PC-3 (cell line): ENCODE results near the gene EGLN1. TPM values are rescaled to one million over a fixed set of nuclear protein-coding genes. Genes with fewer than 3 reads are reported as not detected.

Source experiments
- ATAC-seq: fragments of 200-7000 bp; cut with Tn5 transposase; 2 replicates; pipeline ENCODE4 v1.9.1; 2020; ENCODE audit warnings: mild to moderate bottlenecking, moderate library complexity
- BruUV-seq: library from RNA; stranded (reverse); fragments of 400-500 nt; replicated peaks from 2 replicates; lab custom pipeline; 2021; lab: Mats Ljungman, UMichigan
- CTCF ChIA-PET: fragments of 300-600 bp; sonication (Branson Sonifier 250); formaldehyde crosslinking; loops from one replicate; lab custom pipeline; 2022; ENCODE audit warnings: antibody characterized with exemption; lab: Charles Lee
- POLR2A ChIA-PET: fragments of 300-600 bp; sonication (Branson Sonifier 250); formaldehyde crosslinking; loops from one replicate; lab custom pipeline; 2022; ENCODE audit warnings: antibody characterized with exemption; ENCODE audit not compliant: unreplicated experiment; lab: Charles Lee
- DNase-seq: peaks from one replicate; pipeline ENCODE4 v3.0.0-alpha.2; 2015
- H2AFZ ChIP-seq: fragments of 300-600 bp; sonication (generic); 2 replicates; pipeline ENCODE4 v1.6.0; 2016; ENCODE audit warnings: antibody characterized with exemption, low read length
- H3F3A ChIP-seq: fragments of 300-600 bp; sonication (generic); one replicate; pipeline ENCODE4 v1.6.0; 2017; ENCODE audit warnings: antibody characterized with exemption, low read length, control low read depth, mild to moderate bottlenecking; ENCODE audit not compliant: unreplicated experiment
- H3K27ac ChIP-seq: fragments of 300-600 bp; sonication (generic); 2 replicates; pipeline ENCODE4 v1.5.1; 2016; ENCODE audit warnings: mild to moderate bottlenecking, low read length
- H3K27me3 ChIP-seq: fragments of 300-600 bp; sonication (generic); 2 replicates; pipeline ENCODE4 v1.6.1; 2016; ENCODE audit warnings: low read length, mixed read lengths
- H3K36me3 ChIP-seq: fragments of 300-600 bp; sonication (generic); 2 replicates; pipeline ENCODE4 v1.6.1; 2016; ENCODE audit warnings: low read depth, mixed run types, low read length, mixed read lengths
- H3K4me1 ChIP-seq: fragments of 300-600 bp; sonication (generic); 2 replicates; pipeline ENCODE4 v1.5.1; 2016; ENCODE audit warnings: low read length; ENCODE audit not compliant: insufficient read depth
- H3K4me2 ChIP-seq: fragments of 300-600 bp; sonication (generic); 2 replicates; pipeline ENCODE4 v1.6.0; 2016; ENCODE audit warnings: low read length
- H3K4me3 ChIP-seq: fragments of 300-600 bp; sonication (generic); 2 replicates; pipeline ENCODE4 v1.5.1; 2016; ENCODE audit warnings: mild to moderate bottlenecking, low read length, mixed read lengths
- H3K79me2 ChIP-seq: fragments of 300-600 bp; sonication (generic); 2 replicates; pipeline ENCODE4 v1.6.1; 2017; ENCODE audit warnings: low read length, mixed read lengths
- H3K9ac ChIP-seq: fragments of 300-600 bp; sonication (generic); 2 replicates; pipeline ENCODE4 v1.6.0; 2016; ENCODE audit warnings: mild to moderate bottlenecking, low read length
- H3K9me2 ChIP-seq: fragments of 300-600 bp; sonication (generic); replicated peaks from 2 replicates; pipeline ENCODE4 v1.6.1; 2016; ENCODE audit warnings: mixed run types, low read length, mixed read lengths
- H3K9me3 ChIP-seq: fragments of 300-600 bp; sonication (generic); 2 replicates; pipeline ENCODE4 v1.6.1; 2016; ENCODE audit warnings: low read length, mixed read lengths
- H4K20me1 ChIP-seq: fragments of 300-600 bp; sonication (generic); 2 replicates; pipeline ENCODE4 v1.6.1; 2016; ENCODE audit warnings: low read length, mixed read lengths
- EZH2 ChIP-seq: fragments of 300-600 bp; sonication (generic); IDR thresholded peaks from one replicate; pipeline ENCODE4 v1.6.1; 2017; ENCODE audit warnings: antibody characterized with exemption, mild to moderate bottlenecking, low read length; ENCODE audit not compliant: unreplicated experiment
- EZH2phosphoT487 ChIP-seq: fragments of 300-600 bp; sonication (generic); IDR thresholded peaks from 2 replicates; pipeline ENCODE4 v1.6.1; 2018; ENCODE audit warnings: mild to moderate bottlenecking, antibody characterized with exemption, low read length, borderline replicate concordance
- intact Hi-C: fragments of 100-400 bp; cut with micrococcal nuclease; formaldehyde crosslinking; loops from 2 replicates; pipeline ENCODE4 v1.9.0; 2023
- total RNA-seq: library from RNA; depleted of rRNA; stranded (reverse); fragments of >200 nt; gene quantifications from 2 replicates; pipeline ENCODE4 v1.2.3, GENCODE V29; 2014
- TF ChIP-seq, protein P1 (sequence below): fragments of 300-600 bp; sonication (generic); conservative IDR thresholded peaks from 2 replicates; pipeline ENCODE4 v1.5.1; 2017; ENCODE audit warnings: antibody characterized with exemption, low read depth, mild to moderate bottlenecking, low read length

The EGLN1 gene
- total RNA-seq, 1 experiment from 2014 or later, result 37.0 TPM

GRCh38 chr1:231359113-231359512, 63.0 kb downstream of the EGLN1 start:
- Histone ChIP-seq H3F3A (no peaks in the 10 kb centered on the region), H3K4me3 (no peak overlapping the region), H3K9me2 (no peaks in the 10 kb centered on the region), H3K9me3 (no peaks in the 10 kb centered on the region), H3K27me3 (no peaks in the 10 kb centered on the region), H3K4me2 (no peak overlapping the region), H3K4me1 (no peaks in the 10 kb centered on the region), H3K9ac (no peak overlapping the region), H2AFZ (no peak overlapping the region), H4K20me1 (no peaks in the 10 kb centered on the region; the same call in 1 of the 2 replicates), H3K36me3 (peaks cover 5% of the 10 kb centered on the region; the same call in 1 of the 2 replicates), H3K79me2 (no peaks in the 10 kb centered on the region), H3K27ac (no peak overlapping the region)
- CTCF ChIA-PET, result no interaction called here
- no TSS peak for BruUV-seq
- POLR2A ChIA-PET, result no interaction called here
- DNase-seq (peak; percentile 46), ATAC-seq (no peak)
- TF ChIP-seq, protein P1, sequence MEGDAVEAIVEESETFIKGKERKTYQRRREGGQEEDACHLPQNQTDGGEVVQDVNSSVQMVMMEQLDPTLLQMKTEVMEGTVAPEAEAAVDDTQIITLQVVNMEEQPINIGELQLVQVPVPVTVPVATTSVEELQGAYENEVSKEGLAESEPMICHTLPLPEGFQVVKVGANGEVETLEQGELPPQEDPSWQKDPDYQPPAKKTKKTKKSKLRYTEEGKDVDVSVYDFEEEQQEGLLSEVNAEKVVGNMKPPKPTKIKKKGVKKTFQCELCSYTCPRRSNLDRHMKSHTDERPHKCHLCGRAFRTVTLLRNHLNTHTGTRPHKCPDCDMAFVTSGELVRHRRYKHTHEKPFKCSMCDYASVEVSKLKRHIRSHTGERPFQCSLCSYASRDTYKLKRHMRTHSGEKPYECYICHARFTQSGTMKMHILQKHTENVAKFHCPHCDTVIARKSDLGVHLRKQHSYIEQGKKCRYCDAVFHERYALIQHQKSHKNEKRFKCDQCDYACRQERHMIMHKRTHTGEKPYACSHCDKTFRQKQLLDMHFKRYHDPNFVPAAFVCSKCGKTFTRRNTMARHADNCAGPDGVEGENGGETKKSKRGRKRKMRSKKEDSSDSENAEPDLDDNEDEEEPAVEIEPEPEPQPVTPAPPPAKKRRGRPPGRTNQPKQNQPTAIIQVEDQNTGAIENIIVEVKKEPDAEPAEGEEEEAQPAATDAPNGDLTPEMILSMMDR, result no peak
- no peak for TF ChIP-seq EZH2
- TF ChIP-seq EZH2phosphoT487, result no peak
- intact Hi-C loops, result loop anchor here (2.0 kb wide), 1 partner anchor 60 kb away; no protein-coding TSS in a partner anchor

DNA sequence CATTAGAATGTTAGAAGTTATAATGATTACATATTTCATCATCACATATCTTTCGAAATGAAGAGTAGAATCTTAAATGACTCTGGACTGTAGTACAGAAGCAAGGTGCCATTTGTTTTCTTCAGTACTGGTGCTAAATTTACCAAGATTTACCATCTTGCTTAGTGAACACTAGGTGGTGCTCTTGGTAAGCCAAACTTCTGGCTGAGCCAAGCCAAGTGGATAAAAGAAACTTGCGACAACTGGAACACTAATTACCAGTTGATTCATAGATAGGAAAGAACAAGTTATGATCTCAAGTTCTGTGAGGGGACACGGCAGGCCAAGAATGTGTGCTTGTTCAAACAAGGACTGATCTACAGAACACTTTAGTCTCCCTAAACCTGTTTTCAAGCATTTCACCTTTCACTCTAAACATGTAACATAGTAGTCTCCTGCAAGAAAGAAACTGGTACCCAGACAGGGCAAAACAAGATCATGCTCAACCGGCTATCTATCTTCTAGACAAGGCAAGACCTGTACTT, 64.2 kb downstream of the EGLN1 start:
- Histone ChIP-seq H3K27me3 (no peaks in the 10 kb centered on the region), H3K4me3 (no peak overlapping the region), H3K9ac (no peak overlapping the region), H3K9me2 (no peaks in the 10 kb centered on the region), H3K27ac (no peak overlapping the region), H2AFZ (no peak overlapping the region), H3F3A (no peaks in the 10 kb centered on the region), H3K4me1 (no peaks in the 10 kb centered on the region), H3K36me3 (peaks cover 12% of the 10 kb centered on the region), H3K79me2 (no peaks in the 10 kb centered on the region), H3K9me3 (no peaks in the 10 kb centered on the region), H3K4me2 (no peak overlapping the region), H4K20me1 (no peaks in the 10 kb centered on the region; the same call in 1 of the 2 replicates)
- ChIA-PET POLR2A (no interaction called here), CTCF (interaction anchor here (0.8 kb wide), 1 partner anchor 226 kb away, joined by 5 read pairs; no protein-coding TSS in a partner anchor)
- peak; percentile 91 for ATAC-seq
- intact Hi-C loops, result loop anchor here (1.0 to 2.0 kb wide), 6 partner anchors 61 to 246 kb away; no protein-coding TSS in a partner anchor
- no TSS peak for BruUV-seq
- peak; percentile 79 for DNase-seq
- TF ChIP-seq, protein P1, result peak; percentile 96
- TF ChIP-seq EZH2 (no peak), EZH2phosphoT487 (no peak)

- H3K4me3 ChIP-seq, result no peak overlapping the region
- intact Hi-C loops, result loop anchor here (1.0 kb wide), 1 partner anchor 233 kb away; no protein-coding TSS in a partner anchor
Measured at GRCh38 chr1:231357187-231357772, 64.8 kb downstream of the EGLN1 start.

More at GRCh38 chr1:231357187-231357772, 64.8 kb downstream of the EGLN1 start:
- no peaks in the 10 kb centered on the region for H3F3A ChIP-seq
- no peak overlapping the region for H2AFZ ChIP-seq
- BruUV-seq, result no TSS peak
- DNase-seq, result no peak
- H3K9me3 ChIP-seq, result no peaks in the 10 kb centered on the region
- no peaks in the 10 kb centered on the region; the same call in 1 of the 2 replicates for H4K20me1 ChIP-seq
- no peak for ATAC-seq
- TF ChIP-seq EZH2phosphoT487 (no peak), EZH2 (no peak)
- TF ChIP-seq, protein P1, result no peak
- no peaks in the 10 kb centered on the region for H3K9me2 ChIP-seq
- CTCF ChIA-PET, result interaction anchor here (0.6 to 0.8 kb wide), 3 partner anchors 10 to 227 kb away, joined by 3 to 8 read pairs (median 5); no protein-coding TSS in a partner anchor
- no peaks in the 10 kb centered on the region for H3K4me1 ChIP-seq
- POLR2A ChIA-PET, result interaction anchor here (0.6 kb wide), 1 partner anchor 244 kb away, joined by 4 read pairs; no protein-coding TSS in a partner anchor
- peaks cover 18% of the 10 kb centered on the region for H3K36me3 ChIP-seq
- no peaks in the 10 kb centered on the region for H3K79me2 ChIP-seq
- H3K4me2 ChIP-seq, result no peak overlapping the region
- no peaks in the 10 kb centered on the region for H3K27me3 ChIP-seq
- H3K27ac ChIP-seq, result no peak overlapping the region
- no peak overlapping the region for H3K9ac ChIP-seq
